GM18505 (cell line): Measurements from ENCODE around the gene ERH.

Experiments used
- ATAC-seq: cut with Tn5 transposase; IDR thresholded peaks from one replicate; pipeline ENCODE4 v1.9.1; 2021; ENCODE audit not compliant: unreplicated experiment
- POLR2A ChIP-seq: IDR thresholded peaks from 4 replicates; pipeline ENCODE4 v1.6.1; 2011; ENCODE audit warnings: borderline replicate concordance; ENCODE audit not compliant: insufficient read depth, insufficient read length; ENCODE audit errors: extremely low read depth

ERH gene

DNA sequence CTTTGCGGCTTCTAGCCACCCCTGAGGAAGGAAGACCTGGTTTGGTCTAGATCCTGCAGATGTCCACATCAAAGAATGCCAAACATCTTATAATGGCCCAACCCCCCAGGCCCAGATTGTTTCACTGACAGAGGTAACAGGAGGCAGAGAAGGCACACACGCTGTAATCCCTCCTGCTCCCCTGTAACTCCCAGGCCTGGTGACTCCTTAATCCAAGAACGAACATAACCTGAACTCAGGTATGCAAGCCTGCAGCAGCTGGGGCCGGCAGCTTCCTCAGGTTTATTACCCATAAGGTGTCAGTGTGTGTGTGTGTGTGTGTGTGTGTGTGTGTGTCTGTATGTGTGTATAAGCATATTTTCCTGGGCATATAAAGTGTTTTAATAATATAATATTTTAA is 52.7 kb downstream of the ERH start:
- no peak for ATAC-seq
- no peak for TF ChIP-seq POLR2A

GRCh38 chr14:69344171-69344570 is 53.9 kb downstream of the ERH start:
- TF ChIP-seq POLR2A: no peak

GRCh38 chr14:69342928-69343525 is 55.1 kb downstream of the ERH start:
- TF ChIP-seq POLR2A: no peak
- no peak for ATAC-seq

More at GRCh38 chr14:69344171-69344570, 53.9 kb downstream of the ERH start:
- no peak for ATAC-seq

GRCh38 chr14:69339426-69339825 is 58.7 kb downstream of the ERH start:
- ATAC-seq: no peak
- TF ChIP-seq POLR2A: no peak

DNA sequence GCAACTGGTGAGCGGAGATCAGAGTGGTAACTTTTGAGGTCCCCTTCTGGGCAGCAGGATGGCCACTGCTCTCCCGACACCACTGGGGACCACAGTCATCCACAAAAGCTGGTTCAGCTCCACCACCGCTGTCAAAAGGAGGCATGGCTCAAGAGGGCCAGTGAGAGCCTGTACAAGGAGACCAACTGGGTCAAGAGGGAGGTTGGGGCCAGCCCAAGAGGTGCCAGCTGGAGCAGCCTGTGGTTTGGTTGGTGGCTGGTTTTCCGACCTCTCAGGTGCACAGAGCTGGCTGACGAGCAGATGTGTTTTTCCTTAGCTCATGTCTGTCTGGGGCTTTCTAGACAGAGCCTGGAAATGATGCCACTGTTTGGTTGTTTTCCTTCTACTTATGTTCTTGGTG is 60.1 kb downstream of the ERH start:
- no peak for ATAC-seq
- TF ChIP-seq POLR2A: no peak

DNA sequence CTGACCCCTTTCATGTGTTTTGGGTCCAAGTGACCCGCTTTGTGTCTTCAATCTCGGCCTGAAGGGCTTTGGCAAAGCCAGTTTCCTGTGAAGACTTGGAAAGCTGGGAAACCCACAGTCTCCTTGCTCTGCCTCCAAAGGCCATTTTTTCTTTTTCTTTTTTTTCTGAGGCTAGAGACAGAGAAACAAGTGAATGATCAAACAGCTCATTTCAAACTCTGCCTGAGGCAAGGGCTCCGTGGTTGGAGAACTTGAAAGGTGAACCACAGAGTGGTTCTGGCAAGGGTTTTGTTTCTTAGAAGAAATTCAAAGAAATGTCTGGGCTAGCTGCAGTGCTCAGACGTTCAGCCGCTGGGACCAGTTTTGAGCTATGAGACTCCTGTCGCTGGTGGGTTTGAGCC is 62.7 kb downstream of the ERH start:
- no peak for ATAC-seq
- no peak for TF ChIP-seq POLR2A

DNA sequence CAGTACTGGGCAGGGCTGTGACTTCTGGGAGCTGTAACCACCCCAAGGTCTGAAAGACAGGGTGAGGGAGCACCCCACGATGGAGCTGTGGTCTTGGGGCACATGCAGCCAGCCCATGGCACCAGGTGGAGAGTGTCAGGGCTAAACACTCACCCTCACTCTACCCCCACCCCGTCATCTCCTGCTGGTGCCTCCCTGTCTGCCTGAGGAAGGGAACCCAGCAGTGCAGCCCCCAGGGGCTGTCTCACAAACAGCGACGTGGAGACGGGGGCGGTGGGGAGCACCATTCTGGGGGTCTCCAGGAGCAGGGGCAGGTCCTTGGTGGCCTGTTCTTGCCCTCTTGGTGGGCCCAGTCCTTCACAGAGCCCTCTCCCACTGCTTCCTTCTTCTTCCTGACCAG is 63.5 kb downstream of the ERH start:
- no peak for TF ChIP-seq POLR2A
- no peak for ATAC-seq

DNA sequence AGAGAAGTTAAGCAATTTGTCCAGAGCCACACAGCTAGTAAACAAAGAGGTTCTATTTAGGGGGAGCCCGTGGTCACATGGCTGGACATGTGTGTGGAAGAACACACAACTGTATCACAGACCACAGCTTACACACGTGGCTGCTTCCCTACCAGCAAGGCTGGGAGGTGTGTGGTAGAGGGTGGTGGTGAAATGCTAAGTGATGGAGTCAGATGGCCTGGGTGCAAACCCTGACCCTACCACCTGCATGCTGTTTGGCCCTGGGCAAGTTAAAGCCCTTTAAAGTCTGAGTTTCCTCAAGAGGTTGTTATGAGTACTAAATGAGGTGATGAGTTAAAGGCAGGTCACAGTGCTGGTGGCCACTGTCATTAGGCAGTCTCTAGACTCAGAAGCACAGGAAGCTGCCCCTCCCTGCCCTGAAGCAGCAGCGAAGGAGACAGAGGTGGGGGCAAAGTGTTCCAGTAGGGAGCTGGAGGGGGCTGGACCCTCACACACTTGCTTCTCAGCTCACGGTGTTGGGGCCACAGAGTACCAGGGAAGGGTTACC is 64.2 kb downstream of the ERH start:
- TF ChIP-seq POLR2A: no peak
- no peak for ATAC-seq

DNA sequence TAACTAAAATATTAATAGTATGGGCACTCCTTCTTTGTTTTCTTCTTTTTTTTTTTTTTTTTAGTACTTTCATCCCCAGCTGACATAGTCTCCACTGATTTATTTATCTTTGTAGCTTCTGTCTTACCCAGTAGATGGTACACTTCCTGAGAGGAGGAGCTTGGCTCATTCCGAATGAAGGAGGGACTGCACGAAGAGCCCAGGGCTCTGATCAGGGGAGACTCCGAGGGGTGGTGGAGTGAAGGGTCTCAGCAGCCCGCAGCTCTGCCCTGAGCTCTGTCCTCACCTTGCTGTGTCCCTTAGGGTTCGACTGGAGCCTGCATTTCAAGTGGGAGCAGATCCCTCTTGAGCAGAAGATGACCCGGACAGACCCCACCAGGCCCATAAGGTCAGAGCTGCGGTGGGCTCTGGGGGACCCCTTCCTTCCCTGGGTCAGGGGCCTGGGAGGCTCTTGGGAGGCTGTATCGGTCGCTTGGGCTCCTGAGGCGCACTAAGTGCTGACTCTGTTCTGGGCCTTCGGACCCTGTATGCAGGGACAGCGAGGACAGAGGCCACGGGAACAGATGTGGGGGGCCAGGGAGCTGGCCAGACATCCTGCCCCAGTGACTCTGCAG is 65.2 kb downstream of the ERH start:
- no peak for ATAC-seq
- TF ChIP-seq POLR2A: no peak

DNA sequence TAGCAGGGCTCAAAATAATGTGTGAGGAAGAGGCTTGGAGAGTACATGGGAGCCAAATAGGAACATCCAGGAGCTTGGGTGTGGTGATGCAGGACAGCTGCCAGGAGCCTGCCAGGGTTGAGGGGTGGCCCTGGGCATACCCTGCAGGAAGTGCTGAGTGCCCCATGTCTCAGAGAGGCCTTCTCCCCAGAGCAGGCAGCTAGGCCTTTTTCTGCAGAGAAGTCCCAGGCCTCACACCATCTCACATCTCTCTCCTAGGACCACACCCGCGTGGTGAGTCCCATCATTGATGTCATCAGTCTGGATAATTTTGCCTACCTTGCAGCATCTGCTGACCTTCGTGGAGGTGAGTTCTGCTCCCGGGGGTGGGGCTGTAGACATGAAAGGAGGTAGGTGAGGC is 66.9 kb downstream of the ERH start:
- no peak for ATAC-seq
- TF ChIP-seq POLR2A: no peak
